ENCODE results near the gene NTRK2. TPM values are rescaled to one million over a fixed set of nuclear protein-coding genes. Genes with fewer than 3 reads are reported as not detected.

NTRK2 gene
- total RNA-seq, 4 donors from 2014 or later: 2.9 to 15.9 (median 8.4) TPM

DNA sequence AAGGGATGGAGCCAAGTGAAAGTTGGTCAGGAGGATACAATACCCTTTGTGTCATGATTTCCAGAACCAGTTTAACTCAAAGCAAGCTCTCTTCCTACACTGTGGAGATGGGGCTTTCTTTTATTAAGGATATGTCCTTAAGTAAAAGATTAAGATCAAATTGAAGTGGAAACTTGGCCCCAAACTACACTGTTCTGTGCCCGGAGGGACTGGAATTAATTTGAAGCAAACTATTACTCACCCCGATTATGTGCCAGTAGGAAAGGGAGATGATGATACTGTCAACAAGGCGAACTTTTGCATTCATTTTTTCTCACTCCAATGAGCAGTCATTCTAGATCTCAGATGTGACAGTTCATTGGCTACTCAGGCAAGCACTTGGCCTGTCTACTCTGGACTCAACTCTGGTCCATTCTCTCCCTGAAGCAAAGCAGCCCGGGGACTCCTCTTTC is 186.7 kb downstream of the NTRK2 start:
- Histone ChIP-seq H3K4me3 (no peak overlapping the region), H3K9me3 (no peaks in the 10 kb centered on the region), H3K36me3 (no peaks in the 10 kb centered on the region), H3K27ac (peak overlapping the region in 3 of 4 donors; percentile 13 to 42 (median 13)), H3K4me1 (peaks cover 10 to 31% (median 19%) of the 10 kb centered on the region in 3 donors), H3K27me3 (no peaks in the 10 kb centered on the region)
- no peak for DNase-seq
- WGBS, 2 donors: 27 to 34% methylated on average over 4 of the region's 4 CpGs
- no peak for TF ChIP-seq POLR2A (IDR thresholded peaks at IDR 0.05)
- TF ChIP-seq, protein P1, sequence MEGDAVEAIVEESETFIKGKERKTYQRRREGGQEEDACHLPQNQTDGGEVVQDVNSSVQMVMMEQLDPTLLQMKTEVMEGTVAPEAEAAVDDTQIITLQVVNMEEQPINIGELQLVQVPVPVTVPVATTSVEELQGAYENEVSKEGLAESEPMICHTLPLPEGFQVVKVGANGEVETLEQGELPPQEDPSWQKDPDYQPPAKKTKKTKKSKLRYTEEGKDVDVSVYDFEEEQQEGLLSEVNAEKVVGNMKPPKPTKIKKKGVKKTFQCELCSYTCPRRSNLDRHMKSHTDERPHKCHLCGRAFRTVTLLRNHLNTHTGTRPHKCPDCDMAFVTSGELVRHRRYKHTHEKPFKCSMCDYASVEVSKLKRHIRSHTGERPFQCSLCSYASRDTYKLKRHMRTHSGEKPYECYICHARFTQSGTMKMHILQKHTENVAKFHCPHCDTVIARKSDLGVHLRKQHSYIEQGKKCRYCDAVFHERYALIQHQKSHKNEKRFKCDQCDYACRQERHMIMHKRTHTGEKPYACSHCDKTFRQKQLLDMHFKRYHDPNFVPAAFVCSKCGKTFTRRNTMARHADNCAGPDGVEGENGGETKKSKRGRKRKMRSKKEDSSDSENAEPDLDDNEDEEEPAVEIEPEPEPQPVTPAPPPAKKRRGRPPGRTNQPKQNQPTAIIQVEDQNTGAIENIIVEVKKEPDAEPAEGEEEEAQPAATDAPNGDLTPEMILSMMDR (IDR thresholded peaks at IDR 0.05): no peak
- intact Hi-C loops (cut with DNase I): no loop called here

DNA sequence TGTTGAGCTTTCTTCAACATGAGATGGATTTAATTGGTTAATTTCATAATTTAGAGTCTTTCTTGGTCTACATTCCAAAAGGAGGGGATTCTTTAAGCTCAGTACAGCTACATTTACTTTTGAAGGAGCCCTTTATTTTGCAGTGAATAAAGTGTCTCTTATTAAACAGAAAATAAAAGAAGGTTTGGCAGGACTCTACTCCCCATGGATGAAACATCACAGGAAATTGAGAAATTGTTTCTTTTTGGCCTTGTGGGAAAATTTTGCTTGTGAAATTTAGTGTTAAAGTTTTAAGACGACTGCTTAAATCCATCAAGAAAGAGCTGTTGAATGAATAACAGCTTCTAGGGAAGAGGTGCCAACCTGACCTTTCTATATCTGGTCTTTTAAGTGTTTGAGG is 187.7 kb downstream of the NTRK2 start:
- H3K36me3 ChIP-seq: no peaks in the 10 kb centered on the region
- intact Hi-C loops (cut with DNase I): no loop called here
- peak overlapping the region in 2 of 4 donors; percentile 13 to 20 for H3K27ac ChIP-seq
- H3K27me3 ChIP-seq: peaks cover 0 to 5% (median 0%) of the 10 kb centered on the region in 4 donors
- TF ChIP-seq, protein P1 (IDR thresholded peaks at IDR 0.05): no peak
- no peak for TF ChIP-seq POLR2A (IDR thresholded peaks at IDR 0.05)
- DNase-seq: no peak
- H3K4me1 ChIP-seq: peaks cover 1 to 21% (median 16%) of the 10 kb centered on the region in 3 donors
- H3K9me3 ChIP-seq: no peaks in the 10 kb centered on the region
- H3K4me3 ChIP-seq: no peak overlapping the region
- WGBS, 2 donors: 9 to 13% methylated on average over 1 of the region's 1 CpG

- H3K27ac ChIP-seq: no peak overlapping the region
- H3K4me3 ChIP-seq: no peak overlapping the region
- 69 to 83% methylated on average over 6 of the region's 6 CpGs for WGBS, 2 donors
- intact Hi-C loops (cut with DNase I): no loop called here
- no peaks in the 10 kb centered on the region for H3K36me3 ChIP-seq
- no peaks in the 10 kb centered on the region for H3K9me3 ChIP-seq
- H3K4me1 ChIP-seq: peaks cover 0 to 20% (median 9%) of the 10 kb centered on the region in 3 donors
- peaks cover 0 to 5% (median 0%) of the 10 kb centered on the region in 4 donors for H3K27me3 ChIP-seq
- TF ChIP-seq POLR2A (IDR thresholded peaks at IDR 0.05): no peak
- TF ChIP-seq, protein P1 (IDR thresholded peaks at IDR 0.05): no peak
- DNase-seq: no peak
These were observed 188.8 kb downstream of the NTRK2 start for GRCh38 chr9:84858364-84858763.

DNA sequence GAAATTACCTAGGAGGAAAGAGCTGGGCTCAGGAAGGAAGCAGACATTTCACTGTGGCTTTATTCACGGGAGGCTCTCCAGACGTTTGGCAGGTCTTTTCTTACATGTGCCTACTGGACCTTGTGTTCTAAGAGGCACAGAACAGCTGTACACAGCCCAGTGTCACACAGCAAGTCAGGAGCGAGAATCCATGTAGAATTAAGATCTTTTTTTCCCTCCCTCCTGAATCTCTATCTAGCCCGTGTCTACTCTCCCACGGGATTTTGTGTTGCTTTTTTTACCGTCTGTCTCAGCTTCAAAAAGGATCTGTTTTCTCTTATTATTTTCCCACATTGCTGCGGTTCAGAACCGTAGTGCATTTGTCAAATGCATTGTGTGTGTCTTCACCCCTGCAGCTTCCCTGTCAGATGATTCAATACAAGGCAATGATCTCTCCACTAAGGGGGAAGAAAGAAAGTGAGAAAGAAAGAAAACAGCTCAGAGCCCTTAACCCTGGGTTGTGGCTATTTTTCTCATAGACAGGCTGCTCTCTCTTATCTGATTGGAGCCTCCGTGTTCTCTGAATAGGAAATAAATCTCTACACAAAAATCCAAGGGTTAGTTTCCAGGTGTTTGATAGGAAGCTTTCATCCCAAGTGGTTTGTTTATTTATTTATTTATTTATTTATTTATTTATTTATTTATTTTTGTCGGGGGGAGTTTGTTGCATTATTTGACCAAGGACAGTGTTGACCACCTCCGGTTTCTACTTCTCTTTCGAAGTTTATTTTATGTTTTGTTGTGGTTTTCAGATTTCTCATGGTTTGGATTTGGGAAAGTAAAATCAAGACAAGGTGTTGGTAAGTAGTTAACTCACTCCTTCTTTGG is 191.0 kb downstream of the NTRK2 start:
- Histone ChIP-seq H3K4me3 (no peak overlapping the region), H3K27ac (no peak overlapping the region), H3K9me3 (no peaks in the 10 kb centered on the region), H3K36me3 (no peaks in the 10 kb centered on the region), H3K4me1 (peaks cover 0 to 29% (median 9%) of the 10 kb centered on the region in 3 donors), H3K27me3 (peaks cover 0 to 5% (median 0%) of the 10 kb centered on the region in 4 donors)
- DNase-seq: no peak
- WGBS, 2 donors: 72 to 73% methylated on average over 12 of the region's 12 CpGs
- TF ChIP-seq, protein P1 (IDR thresholded peaks at IDR 0.05): no peak
- no peak for TF ChIP-seq POLR2A (IDR thresholded peaks at IDR 0.05)
- intact Hi-C loops (cut with DNase I): no loop called here

- intact Hi-C loops (cut with DNase I): no loop called here
- Histone ChIP-seq H3K27ac (no peak overlapping the region), H3K4me1 (peaks cover 0 to 22% (median 1%) of the 10 kb centered on the region in 3 donors), H3K36me3 (no peaks in the 10 kb centered on the region), H3K4me3 (no peak overlapping the region), H3K9me3 (no peaks in the 10 kb centered on the region), H3K27me3 (peaks cover 0 to 5% (median 0%) of the 10 kb centered on the region in 4 donors)
- DNase-seq: no peak
- TF ChIP-seq, protein P1 (IDR thresholded peaks at IDR 0.05): no peak
- TF ChIP-seq POLR2A (IDR thresholded peaks at IDR 0.05): no peak
- 73 to 94% methylated on average over 4 of the region's 4 CpGs for WGBS, 2 donors
These were observed 191.9 kb downstream of the NTRK2 start for GRCh38 chr9:84861455-84861854.
